Skeletal muscle satellite cell (primary cell): Measurements from ENCODE around the gene FEN1.
A peak's percentile ranks its signal among the peaks of the same experiment; 100 is the strongest.

ENCODE experiments used
- H3K27me3 ChIP-seq: 2 replicates; pipeline ENCODE4 v1.7.0; 2013; ENCODE audit warnings: low read length; ENCODE audit not compliant: control insufficient read depth, insufficient read depth
- H3K36me3 ChIP-seq: 2 replicates; pipeline ENCODE4 v1.7.0; 2013; ENCODE audit warnings: mild to moderate bottlenecking, control low read depth, low read length; ENCODE audit not compliant: insufficient read depth
- H3K4me1 ChIP-seq: 2 replicates; pipeline ENCODE4 v1.7.0; 2013; ENCODE audit warnings: low read length; ENCODE audit not compliant: control insufficient read depth, insufficient read depth
- H3K4me2 ChIP-seq: 2 replicates; pipeline ENCODE4 v1.7.0; 2013; ENCODE audit warnings: mild to moderate bottlenecking, low read length
- H3K4me3 ChIP-seq: 2 replicates; pipeline ENCODE4 v1.7.0; 2013; ENCODE audit warnings: low read length
- H3K9ac ChIP-seq: 2 replicates; pipeline ENCODE4 v1.7.0; 2013; ENCODE audit warnings: mild to moderate bottlenecking, low read depth, low read length, moderate library complexity
- H3K9me3 ChIP-seq: replicated peaks from 2 replicates; pipeline ENCODE4 v1.7.0; 2013; ENCODE audit warnings: mild to moderate bottlenecking, control low read depth, low read length

The FEN1 gene

DNA sequence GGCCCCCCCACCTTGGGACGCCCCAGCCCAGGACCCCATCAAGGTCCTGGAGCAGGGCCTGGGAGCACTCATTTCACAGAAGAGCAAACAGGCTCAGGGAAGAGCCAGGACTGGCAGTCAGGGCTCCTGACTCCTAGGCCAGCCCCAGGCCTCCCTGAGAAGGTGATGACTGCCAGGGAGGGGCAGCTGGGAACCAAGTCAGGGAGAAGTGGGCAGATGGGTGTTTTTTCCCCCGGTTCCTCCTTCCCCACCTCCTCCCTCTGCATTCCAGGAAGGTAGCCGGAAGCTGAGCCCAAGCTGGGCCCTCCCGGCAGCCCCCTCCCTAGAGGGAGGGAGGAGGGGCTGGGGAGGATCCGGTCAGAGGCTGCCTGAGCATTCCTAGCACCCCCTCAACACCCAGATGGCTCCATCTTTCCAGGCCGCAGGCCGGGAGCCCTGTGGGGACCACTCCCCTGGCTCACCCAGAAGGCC, 20.7 kb upstream of the FEN1 start:
- Histone ChIP-seq H3K36me3 (no peaks in the 10 kb centered on the region), H3K27me3 (no peaks in the 10 kb centered on the region), H3K4me1 (peaks cover under 1% of the 10 kb centered on the region), H3K4me2 (no peak overlapping the region), H3K4me3 (no peak overlapping the region), H3K9ac (no peak overlapping the region), H3K9me3 (no peaks in the 10 kb centered on the region)

DNA sequence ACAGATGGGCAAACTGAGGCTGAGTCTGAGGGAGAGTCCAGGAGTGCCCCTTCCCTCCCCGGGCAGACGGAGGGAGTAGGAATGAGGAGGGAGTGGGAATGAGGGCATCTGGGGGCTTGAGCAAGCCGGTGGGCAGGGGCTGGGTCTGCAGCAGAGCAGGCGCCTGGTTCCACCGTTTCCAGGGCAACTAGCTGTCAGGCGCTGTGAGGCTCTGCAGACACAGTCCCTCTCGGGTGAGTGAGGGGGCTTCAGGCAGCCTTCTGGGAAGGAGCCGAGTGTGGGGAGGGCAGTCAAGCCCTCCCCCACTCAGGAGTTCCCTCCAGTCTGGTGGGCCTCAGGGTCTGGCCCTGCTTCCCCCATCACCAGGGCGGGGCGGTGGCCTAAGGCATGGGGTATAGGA, 19.4 kb upstream of the FEN1 start:
- Histone ChIP-seq H3K4me1 (peaks cover 8% of the 10 kb centered on the region), H3K36me3 (no peaks in the 10 kb centered on the region), H3K9me3 (no peaks in the 10 kb centered on the region), H3K4me3 (no peak overlapping the region), H3K4me2 (no peak overlapping the region), H3K9ac (no peak overlapping the region), H3K27me3 (peaks cover 7% of the 10 kb centered on the region)

DNA sequence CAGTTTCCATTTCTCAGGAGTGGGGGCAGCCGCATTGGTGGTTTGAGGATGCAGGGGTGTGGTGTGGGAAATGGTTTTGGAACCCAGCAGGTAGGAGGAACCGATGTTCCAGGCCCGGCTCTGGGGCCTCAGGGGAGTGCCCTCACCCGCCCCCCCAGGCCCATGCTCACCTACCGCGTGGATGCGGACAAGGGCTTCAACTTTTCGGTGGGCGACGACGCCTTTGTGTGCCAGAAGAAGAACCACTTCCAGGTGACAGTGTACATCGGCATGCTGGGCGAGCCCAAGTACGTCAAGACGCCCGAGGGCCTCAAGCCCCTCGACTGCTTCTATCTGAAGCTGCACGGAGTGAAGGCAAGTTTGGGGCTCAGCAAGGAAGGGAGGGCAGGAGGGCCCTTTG, 18.9 kb upstream of the FEN1 start:
- Histone ChIP-seq H3K4me1 (peaks cover 8% of the 10 kb centered on the region), H3K27me3 (peaks cover 7% of the 10 kb centered on the region), H3K9ac (no peak overlapping the region), H3K36me3 (no peaks in the 10 kb centered on the region), H3K4me3 (no peak overlapping the region), H3K9me3 (no peaks in the 10 kb centered on the region), H3K4me2 (no peak overlapping the region)

DNA sequence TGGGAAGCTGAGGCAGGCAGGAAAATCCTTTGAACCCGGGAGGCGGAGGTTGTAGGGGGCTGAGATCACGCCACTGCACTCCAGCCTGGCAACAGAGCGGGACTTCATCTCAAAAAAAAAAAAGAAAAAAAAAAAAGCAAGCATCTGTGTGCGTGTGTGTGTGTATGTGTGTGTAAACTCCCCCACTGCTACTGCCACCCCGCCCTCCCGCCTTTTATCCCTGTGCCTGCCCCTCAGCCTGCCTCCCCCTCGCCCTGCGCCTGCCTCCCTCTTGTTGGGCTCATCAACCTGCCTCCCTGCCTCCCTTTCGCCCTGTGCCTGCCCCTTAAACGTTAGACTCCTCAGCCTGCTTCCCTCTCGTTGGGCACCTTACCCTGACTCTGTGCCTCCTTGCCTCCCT, 18.3 kb upstream of the FEN1 start:
- peaks cover 7% of the 10 kb centered on the region for H3K27me3 ChIP-seq
- no peaks in the 10 kb centered on the region for H3K9me3 ChIP-seq
- no peak overlapping the region for H3K9ac ChIP-seq
- peaks cover 8% of the 10 kb centered on the region for H3K4me1 ChIP-seq
- no peak overlapping the region for H3K4me2 ChIP-seq
- H3K4me3 ChIP-seq, result no peak overlapping the region
- H3K36me3 ChIP-seq, result no peaks in the 10 kb centered on the region

DNA sequence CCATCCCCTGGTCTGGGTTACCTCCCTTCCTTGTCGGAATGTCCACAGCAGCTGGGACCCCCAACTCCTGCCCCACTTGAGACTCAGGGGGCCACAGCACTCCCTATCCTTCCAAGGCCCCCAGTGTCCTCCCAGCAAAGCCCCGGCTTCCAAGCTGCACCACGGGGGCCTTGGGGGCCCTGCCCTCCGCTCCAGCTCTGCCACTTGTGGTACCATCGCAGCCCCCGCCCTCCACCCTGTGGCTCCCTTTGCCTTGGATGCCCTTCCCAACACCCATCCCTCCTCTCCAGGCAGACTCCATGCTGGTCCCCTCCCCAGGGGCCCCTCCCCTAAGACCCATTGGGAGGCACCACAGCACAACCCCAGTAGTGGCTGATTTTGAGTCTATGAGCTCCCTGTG, 17.6 kb upstream of the FEN1 start:
- Histone ChIP-seq H3K27me3 (peaks cover 7% of the 10 kb centered on the region), H3K4me2 (no peak overlapping the region), H3K9ac (no peak overlapping the region), H3K9me3 (no peaks in the 10 kb centered on the region), H3K36me3 (no peaks in the 10 kb centered on the region), H3K4me1 (peaks cover 8% of the 10 kb centered on the region), H3K4me3 (no peak overlapping the region)

DNA sequence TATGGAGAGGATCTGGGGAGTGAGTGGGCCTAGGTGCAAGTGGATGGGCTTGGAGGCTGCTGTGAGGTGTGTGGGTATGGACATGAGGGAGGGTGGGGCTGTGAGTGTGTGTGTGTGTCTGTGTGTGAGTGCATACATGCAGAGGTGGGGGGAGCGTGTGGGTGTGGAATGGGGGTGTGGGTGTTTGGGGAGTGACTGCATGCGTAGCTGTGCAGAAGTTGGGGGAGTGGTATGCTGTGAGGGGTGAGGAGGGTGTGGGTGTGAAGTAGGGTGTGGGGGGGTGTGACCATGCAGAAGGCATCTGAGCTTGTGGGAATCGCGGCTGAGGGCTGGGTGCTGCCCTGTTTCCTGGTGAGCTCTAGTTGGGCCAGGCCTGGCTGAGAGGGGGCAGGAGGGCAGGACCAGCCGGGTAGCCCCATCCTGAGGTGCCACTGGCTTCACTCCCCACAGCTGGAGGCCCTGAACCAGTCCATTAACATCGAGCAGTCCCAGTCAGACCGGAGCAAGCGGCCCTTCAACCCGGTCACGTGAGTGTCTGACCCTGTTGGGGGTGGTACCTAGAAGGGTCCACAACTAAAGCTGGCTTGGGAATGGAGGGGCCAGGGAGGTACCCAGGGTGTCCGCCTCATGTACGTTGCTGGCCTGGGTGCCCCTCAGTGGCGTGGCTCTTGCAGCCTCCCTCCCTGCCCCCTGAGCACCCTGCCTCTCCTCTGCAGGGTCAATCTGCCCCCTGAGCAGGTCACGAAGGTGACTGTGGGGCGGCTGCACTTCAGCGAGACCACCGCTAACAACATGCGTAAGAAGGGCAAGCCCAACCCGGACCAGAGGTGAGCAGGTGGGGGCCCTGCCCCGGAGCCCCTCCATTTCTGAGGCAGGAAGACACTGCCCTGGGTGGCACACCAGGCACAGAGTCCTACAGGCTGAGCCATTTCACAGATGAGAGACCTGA, 16.8 kb upstream of the FEN1 start:
- Histone ChIP-seq H3K27me3 (peaks cover 7% of the 10 kb centered on the region), H3K4me1 (peaks cover 8% of the 10 kb centered on the region), H3K9me3 (no peaks in the 10 kb centered on the region), H3K9ac (no peak overlapping the region), H3K4me2 (no peak overlapping the region), H3K4me3 (no peak overlapping the region), H3K36me3 (no peaks in the 10 kb centered on the region)

DNA sequence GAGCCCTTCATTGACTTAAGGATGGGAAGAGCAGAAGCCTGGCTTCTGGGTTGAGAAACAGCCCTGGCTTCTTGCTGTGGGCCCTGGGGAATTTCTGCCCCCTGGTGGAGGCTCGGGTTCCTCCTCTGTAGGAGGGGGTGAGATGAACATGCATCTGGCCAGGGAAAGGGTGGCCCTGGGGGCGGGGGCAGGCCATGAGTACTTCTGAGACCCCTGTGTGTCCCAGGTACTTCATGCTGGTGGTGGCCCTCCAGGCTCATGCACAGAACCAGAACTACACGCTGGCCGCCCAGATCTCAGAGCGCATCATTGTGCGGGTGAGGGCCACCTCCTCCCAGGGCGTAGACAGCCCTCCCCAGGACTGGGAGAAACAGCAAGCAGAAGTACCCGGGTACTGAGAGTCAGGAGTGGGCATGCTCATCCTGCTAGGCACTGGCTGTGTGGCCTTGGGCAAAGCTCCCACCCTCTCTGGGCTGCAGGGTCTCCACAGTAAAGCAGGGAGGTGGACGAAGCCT, 16.1 kb upstream of the FEN1 start:
- Histone ChIP-seq H3K4me3 (no peak overlapping the region), H3K9ac (no peak overlapping the region), H3K9me3 (no peaks in the 10 kb centered on the region), H3K36me3 (no peaks in the 10 kb centered on the region), H3K27me3 (peaks cover 7% of the 10 kb centered on the region), H3K4me1 (peaks cover 8% of the 10 kb centered on the region), H3K4me2 (no peak overlapping the region)

DNA sequence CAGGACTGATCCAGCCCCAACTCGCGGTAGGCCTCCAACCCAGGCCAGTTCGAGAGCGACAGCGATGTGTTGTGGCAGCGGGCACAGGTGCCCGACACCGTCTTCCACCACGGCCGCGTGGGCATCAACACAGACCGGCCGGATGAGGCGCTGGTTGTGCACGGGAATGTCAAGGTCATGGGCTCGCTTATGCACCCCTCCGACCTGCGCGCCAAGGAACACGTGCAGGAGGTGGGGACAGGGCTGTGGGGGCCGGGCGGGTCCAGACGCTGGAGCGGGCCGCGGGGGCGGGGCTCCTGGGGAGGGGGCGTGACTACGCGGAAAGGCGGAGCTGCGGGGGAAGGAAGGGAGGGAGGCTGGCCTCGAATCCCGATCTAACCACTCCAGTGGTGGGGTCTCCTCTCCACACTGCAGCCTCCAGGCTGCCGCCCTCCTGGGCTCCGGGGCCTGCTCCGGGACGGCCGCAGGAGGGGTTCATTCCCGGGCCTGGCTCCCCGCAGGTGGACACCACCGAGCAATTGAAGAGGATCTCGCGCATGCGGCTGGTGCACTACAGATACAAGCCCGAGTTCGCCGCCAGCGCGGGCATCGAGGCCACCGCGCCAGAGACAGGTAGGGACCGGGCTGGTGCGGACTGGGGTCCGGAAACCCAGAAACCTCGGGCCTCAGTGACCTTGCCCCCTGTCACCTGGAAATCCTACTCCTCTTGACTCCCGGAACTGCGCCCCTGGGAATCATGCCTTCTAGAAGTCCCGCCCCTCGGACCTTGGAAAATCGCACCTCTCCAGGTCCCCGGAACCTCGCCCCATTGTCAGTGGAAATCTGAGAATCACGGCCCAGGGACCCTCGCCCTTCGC, 15.2 kb upstream of the FEN1 start:
- Histone ChIP-seq H3K4me1 (peaks cover 8% of the 10 kb centered on the region), H3K9ac (no peak overlapping the region), H3K4me3 (peak overlapping the region; percentile 43), H3K36me3 (no peaks in the 10 kb centered on the region), H3K4me2 (peak overlapping the region; percentile 71), H3K9me3 (no peaks in the 10 kb centered on the region), H3K27me3 (peaks cover 7% of the 10 kb centered on the region)

DNA sequence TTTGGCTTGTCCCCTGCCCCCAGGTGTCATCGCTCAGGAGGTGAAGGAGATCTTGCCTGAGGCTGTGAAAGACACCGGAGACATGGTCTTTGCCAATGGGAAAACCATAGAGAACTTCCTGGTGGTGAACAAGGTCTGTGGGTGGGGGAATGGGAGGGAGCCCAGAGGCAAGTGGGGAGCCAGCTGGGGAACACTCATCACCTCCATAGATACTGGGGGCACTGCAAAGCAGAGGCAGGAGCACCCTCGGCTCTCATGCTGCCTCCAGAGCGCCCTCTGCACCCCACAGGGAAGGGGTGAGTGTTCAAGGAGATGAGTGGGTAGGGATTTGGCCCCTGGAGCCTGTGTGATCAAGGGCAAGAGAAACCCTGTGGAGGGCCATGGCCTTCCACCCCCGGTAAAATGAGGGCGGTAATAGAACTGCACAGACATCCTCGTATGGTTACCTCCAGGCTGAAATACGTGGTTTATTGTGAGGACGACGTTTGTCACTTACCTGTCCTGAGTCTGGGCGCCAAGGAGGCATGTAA, 14.3 kb upstream of the FEN1 start:
- no peaks in the 10 kb centered on the region for H3K36me3 ChIP-seq
- no peak overlapping the region for H3K4me3 ChIP-seq
- no peaks in the 10 kb centered on the region for H3K9me3 ChIP-seq
- peaks cover 7% of the 10 kb centered on the region for H3K27me3 ChIP-seq
- no peak overlapping the region for H3K4me2 ChIP-seq
- no peak overlapping the region for H3K9ac ChIP-seq
- H3K4me1 ChIP-seq, result peaks cover 8% of the 10 kb centered on the region

DNA sequence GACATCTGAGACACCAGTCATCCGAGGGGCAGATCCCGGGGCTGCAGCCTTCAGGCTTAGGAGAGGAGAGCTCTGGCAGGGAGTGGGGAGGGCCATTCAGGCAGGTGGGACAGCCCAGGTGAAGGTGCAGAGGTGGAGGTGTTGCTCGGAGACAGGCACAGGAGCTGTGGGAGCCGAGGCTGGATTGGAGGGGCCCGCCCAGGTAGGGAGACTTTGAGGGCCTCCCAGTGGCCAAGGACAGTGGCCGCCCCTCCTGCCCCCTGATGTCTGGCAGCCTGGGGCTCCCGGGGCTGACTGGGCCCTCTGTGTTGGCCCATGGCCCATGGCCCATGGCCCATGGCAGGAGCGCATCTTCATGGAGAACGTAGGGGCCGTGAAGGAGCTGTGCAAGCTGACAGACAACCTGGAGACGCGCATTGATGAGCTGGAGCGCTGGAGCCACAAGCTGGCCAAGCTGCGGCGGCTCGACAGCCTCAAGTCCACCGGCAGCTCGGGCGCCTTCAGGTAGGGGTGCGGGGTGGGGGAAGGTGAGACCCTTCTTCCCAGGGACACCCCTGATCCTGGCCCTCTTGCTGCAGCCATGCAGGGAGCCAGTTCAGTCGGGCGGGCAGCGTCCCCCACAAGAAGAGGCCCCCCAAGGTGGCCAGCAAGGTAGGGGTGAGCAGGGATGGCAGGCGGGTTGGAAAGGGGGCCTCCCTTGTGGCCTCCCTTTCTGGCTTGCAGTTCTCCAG, 13.6 kb upstream of the FEN1 start:
- peaks cover 8% of the 10 kb centered on the region for H3K4me1 ChIP-seq
- peaks cover under 1% of the 10 kb centered on the region for H3K36me3 ChIP-seq
- no peak overlapping the region for H3K4me3 ChIP-seq
- H3K4me2 ChIP-seq, result no peak overlapping the region
- H3K9ac ChIP-seq, result no peak overlapping the region
- no peaks in the 10 kb centered on the region for H3K9me3 ChIP-seq
- peaks cover 7% of the 10 kb centered on the region for H3K27me3 ChIP-seq
